PC-3 (cell line): ENCODE results near the gene TPCN2.

Experiments
- CTCF ChIP-seq: fragments of 300-600 bp; sonication (generic); conservative IDR thresholded peaks from 2 replicates; pipeline ENCODE4 v1.5.1; 2017; ENCODE audit warnings: antibody characterized with exemption, low read depth, mild to moderate bottlenecking, low read length
- EZH2 ChIP-seq: fragments of 300-600 bp; sonication (generic); IDR thresholded peaks from one replicate; pipeline ENCODE4 v1.6.1; 2017; ENCODE audit warnings: antibody characterized with exemption, mild to moderate bottlenecking, low read length; ENCODE audit not compliant: unreplicated experiment
- EZH2phosphoT487 ChIP-seq: fragments of 300-600 bp; sonication (generic); IDR thresholded peaks from 2 replicates; pipeline ENCODE4 v1.6.1; 2018; ENCODE audit warnings: mild to moderate bottlenecking, antibody characterized with exemption, low read length, borderline replicate concordance

GRCh38 chr11:69129053-69129452, 80.3 kb downstream of the TPCN2 start:
- TF ChIP-seq CTCF (no peak), EZH2 (no peak), EZH2phosphoT487 (no peak)
